CD4-positive, alpha-beta T cell treated with Interleukin-12 subunit alpha and Interleukin-12 subunit beta, for 1 hour (primary cell): ENCODE data around the gene TMEM179B.

Source experiments
- DNase-seq: peaks from one replicate; pipeline ENCODE4 v3.0.0-alpha.2; 2020

The TMEM179B gene

GRCh38 chr11:62839050-62839945 lies 52.1 kb downstream of the TMEM179B start, which contains the start of gene WDR74:
TSS of gene WDR74 (minus strand) at chr11:62839590. CDS start at chr11:62839570, 20 bp downstream.
- DNase-seq: peak; percentile 94
